ENCODE data around the gene MACF1. TPM values are rescaled to one million over a fixed set of nuclear protein-coding genes. Genes with fewer than 3 reads are reported as not detected.
"Not testable (repeated sequence)": the region's sequence is repeated elsewhere in the genome, so short reads cannot be mapped to it uniquely, and the experiment has no call there.

Gene MACF1
- total and polyA plus RNA-seq, 8 donors: 358 to 484 (median 440) TPM

DNA sequence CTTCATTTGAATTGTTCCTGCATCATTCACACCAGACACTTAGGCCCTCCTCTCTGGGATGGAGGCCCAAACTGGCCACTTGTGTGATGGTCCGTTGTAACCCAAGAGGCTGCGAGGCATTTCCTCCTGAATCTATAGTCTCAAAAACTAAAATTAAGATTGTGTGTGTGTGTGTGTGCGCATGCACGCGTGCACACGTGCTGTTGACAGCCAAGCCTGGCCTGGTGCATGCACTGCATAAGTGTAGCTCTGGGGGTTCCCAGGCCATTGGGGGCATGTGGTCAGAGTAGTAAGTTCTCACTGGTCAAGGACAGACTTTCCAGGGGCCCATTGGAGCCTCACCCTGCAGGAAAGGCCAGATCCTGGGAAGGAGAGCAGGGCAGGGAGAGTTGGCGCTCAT, 313.4 kb downstream of the MACF1 start:
- intact Hi-C loops (cut with DNase I): not testable (repeated sequence)

DNA sequence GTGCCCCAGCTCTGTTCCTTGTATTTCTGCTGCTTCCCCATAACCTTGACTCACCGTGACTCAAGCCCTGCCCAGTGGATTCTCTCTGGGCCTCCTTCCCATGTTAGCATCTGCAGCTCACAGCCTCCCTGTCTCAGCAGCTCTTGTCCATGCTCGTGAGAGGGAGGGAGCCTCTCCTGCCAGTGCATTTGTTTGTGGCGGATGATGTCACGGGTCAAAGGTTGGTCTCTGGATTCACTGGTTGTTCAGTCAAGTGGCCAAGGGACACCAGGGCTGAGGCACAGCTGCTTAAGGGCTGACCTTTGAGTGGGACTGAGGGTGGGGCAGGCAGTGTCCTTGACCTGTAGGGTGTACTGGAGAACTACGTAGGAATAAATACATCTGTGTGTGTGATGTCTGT, 314.9 kb downstream of the MACF1 start:
- H3K9me3 ChIP-seq; intact Hi-C loops (cut with DNase I); DNase-seq; H3K4me1 ChIP-seq; H3K27ac ChIP-seq; H3K4me3 ChIP-seq; ATAC-seq; H3K36me3 ChIP-seq: not testable (repeated sequence)
- peaks cover 0 to 12% of the 10 kb centered on the region in 2 donors for H3K27me3 ChIP-seq

More for the DNA sequence above, 313.4 kb downstream of the MACF1 start:
- not testable (repeated sequence) for H3K27ac ChIP-seq, H3K9me3 ChIP-seq, ATAC-seq, DNase-seq, H3K4me1 ChIP-seq, H3K36me3 ChIP-seq, H3K4me3 ChIP-seq
- peaks cover 0 to 17% of the 10 kb centered on the region in 2 donors for H3K27me3 ChIP-seq

DNA sequence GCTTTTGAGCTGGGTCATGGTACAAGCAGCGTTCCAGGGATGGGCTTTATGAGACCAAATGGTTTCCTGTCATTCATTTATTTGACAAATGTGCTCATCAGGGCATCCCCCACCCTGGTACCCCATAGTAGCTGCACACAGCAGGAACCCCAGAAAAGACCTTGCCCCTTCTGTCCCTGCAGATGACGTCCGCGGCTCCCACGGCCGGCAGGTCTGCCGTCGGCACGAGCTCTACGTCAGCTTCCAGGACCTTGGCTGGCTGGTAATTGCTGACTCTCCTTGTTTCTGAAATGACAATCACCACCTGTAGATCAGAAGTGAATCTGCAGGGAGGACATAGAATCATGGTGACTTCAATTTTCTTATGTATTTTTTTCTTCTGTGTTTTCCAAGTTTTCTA, 317.7 kb downstream of the MACF1 start:
- H3K4me3 ChIP-seq; ATAC-seq; H3K27ac ChIP-seq; H3K27me3 ChIP-seq; intact Hi-C loops (cut with DNase I); H3K9me3 ChIP-seq; H3K4me1 ChIP-seq; DNase-seq: not testable (repeated sequence)
- peaks cover 0 to 12% of the 10 kb centered on the region in 2 donors for H3K36me3 ChIP-seq

DNA sequence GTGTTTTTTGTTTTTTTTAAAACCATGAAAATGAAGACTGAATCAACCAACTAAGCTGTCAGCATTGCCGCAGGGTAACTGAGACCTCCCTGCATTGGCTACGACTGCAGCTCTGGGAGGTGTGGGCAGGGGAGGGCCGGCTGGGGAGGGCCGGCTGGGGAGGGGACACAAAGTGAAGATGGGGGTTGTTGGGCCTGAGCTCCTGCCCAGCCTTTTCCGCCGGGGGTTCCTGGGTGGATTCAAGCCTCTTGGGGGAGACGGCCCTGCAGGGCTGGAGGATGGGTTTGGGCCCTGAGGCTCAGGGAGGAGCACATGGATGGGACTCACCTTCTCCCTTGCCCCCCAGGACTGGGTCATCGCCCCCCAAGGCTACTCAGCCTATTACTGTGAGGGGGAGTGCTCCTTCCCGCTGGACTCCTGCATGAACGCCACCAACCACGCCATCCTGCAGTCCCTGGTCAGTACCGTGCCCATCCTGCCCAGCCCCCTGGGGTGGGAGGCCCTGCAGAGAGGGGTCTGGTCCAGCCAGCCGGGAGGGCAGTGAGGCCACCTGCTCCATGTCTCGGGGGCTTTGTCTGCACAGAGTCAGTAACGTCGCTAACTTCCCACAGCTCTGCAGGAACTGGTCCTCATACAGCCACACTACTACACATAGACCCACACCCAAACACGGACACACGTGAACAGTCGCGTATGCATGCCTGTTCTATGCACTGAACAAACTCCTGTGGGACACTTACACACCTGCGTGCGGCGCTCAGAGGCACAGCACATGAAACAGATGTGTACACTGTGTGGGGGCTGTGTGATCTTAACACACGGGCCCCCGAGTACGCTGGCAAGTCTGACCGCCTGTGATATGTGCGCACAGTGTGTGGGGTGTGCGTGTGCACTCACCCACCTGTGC, 318.4 kb downstream of the MACF1 start:
- Histone ChIP-seq H3K9me3 (no peaks in the 10 kb centered on the region), H3K36me3 (peaks cover 0 to 19% of the 10 kb centered on the region in 2 donors), H3K4me3 (no peak overlapping the region), H3K27me3 (no peaks in the 10 kb centered on the region), H3K4me1 (no peaks in the 10 kb centered on the region), H3K27ac (no peak overlapping the region)
- DNase-seq (no peak), ATAC-seq (no peak)
- TF ChIP-seq, protein P1, sequence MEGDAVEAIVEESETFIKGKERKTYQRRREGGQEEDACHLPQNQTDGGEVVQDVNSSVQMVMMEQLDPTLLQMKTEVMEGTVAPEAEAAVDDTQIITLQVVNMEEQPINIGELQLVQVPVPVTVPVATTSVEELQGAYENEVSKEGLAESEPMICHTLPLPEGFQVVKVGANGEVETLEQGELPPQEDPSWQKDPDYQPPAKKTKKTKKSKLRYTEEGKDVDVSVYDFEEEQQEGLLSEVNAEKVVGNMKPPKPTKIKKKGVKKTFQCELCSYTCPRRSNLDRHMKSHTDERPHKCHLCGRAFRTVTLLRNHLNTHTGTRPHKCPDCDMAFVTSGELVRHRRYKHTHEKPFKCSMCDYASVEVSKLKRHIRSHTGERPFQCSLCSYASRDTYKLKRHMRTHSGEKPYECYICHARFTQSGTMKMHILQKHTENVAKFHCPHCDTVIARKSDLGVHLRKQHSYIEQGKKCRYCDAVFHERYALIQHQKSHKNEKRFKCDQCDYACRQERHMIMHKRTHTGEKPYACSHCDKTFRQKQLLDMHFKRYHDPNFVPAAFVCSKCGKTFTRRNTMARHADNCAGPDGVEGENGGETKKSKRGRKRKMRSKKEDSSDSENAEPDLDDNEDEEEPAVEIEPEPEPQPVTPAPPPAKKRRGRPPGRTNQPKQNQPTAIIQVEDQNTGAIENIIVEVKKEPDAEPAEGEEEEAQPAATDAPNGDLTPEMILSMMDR (IDR thresholded peaks at IDR 0.05): no peak
- intact Hi-C loops (cut with DNase I): no loop called here

DNA sequence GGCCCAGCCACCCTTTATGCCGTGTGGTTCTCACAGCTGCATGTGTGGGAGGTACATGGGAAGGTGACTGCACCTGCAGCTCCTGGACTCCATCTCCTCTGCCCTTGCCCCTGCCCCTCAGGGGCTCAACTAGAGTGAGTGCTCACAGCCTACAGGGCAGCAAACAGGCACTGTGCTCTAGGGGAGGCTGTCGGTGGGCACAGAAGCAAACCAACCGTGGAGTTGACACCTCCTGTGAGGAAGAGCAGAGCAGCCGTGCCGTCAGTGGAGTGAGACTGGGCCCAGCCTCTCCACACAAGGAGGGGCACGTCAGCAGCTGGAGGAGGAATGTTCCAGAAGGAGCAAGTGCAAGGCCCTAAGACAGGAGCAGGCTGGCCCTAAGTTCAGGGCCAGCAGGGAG, 319.7 kb downstream of the MACF1 start:
- TF ChIP-seq, protein P1 (IDR thresholded peaks at IDR 0.05): no peak
- Histone ChIP-seq H3K4me1 (no peaks in the 10 kb centered on the region), H3K27ac (no peak overlapping the region), H3K36me3 (peaks cover 0 to 31% of the 10 kb centered on the region in 2 donors), H3K4me3 (no peak overlapping the region), H3K27me3 (no peaks in the 10 kb centered on the region), H3K9me3 (no peaks in the 10 kb centered on the region)
- ATAC-seq (no peak), DNase-seq (no peak)
- intact Hi-C loops (cut with DNase I): no loop called here

DNA sequence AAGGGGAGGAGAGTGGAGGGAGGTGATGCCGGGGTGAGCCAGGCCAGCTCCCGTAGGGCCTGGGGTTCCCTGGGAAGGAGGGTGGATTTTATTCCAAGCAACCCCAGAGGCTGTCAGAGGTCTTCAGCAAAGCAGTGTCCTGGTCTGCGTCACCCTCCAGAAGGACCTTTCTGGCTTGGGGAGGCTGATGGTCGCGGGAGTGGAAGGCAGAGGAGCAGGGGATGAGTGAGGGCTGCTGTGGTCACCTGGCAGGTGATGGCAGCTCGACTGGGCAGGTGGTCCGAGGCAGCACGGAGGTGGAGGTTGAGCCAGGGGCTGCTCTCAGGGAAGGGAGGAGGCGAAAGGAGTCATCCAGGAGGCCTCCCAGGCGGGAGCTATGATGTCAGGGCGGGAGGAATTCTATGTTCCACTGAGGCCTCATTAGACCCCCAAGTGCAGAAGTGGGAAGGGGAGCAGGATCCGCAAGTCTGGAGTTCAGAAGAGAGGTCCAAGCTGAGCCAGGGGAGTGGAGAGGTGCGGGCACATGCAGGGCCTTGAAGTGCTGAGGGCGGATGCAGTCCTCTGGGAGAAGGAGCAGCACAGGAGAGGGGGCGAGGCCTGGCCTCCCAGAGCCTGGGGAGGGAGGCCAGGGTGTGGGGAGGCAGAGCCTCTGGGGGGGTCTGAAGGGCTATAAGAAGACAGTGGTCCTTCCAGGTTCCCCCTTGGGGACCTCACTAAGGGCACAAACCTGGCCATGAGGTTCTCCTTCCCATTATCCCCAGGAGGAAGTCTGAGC, 320.3 kb downstream of the MACF1 start:
- H3K4me1 ChIP-seq: no peaks in the 10 kb centered on the region
- H3K9me3 ChIP-seq: no peaks in the 10 kb centered on the region
- intact Hi-C loops (cut with DNase I): no loop called here
- no peak for DNase-seq
- no peaks in the 10 kb centered on the region for H3K27me3 ChIP-seq
- ATAC-seq: no peak
- no peak overlapping the region for H3K4me3 ChIP-seq
- peaks cover 0 to 35% of the 10 kb centered on the region in 2 donors for H3K36me3 ChIP-seq
- TF ChIP-seq, protein P1 (IDR thresholded peaks at IDR 0.05): no peak
- no peak overlapping the region for H3K27ac ChIP-seq

Data from left lung (tissue), 10 donors.